GF-D8 (cell line): ENCODE data around the gene RAB4B.
"Not testable (repeated sequence)": the region's sequence is repeated elsewhere in the genome, so short reads cannot be mapped to it uniquely, and the experiment has no call there.

Experiments
- DNase-seq: peaks from one replicate; lab custom pipeline; 2025; lab: John Stamatoyannopoulos, UW

Gene RAB4B

GRCh38 chr19:40822704-40823553 is 44.9 kb downstream of the RAB4B start:
- peak; percentile 91 for DNase-seq

- not testable (repeated sequence) for DNase-seq
Observed at GRCh38 chr19:40824916-40825315, 46.9 kb downstream of the RAB4B start.

- DNase-seq = not testable (repeated sequence)
Observed at GRCh38 chr19:40825460-40826095, 47.5 kb downstream of the RAB4B start.

- not testable (repeated sequence) for DNase-seq
Observed at GRCh38 chr19:40826312-40826698, 48.3 kb downstream of the RAB4B start.

GRCh38 chr19:40826699-40827385 is 48.8 kb downstream of the RAB4B start:
- DNase-seq = not testable (repeated sequence)

GRCh38 chr19:40827386-40828247 is 49.6 kb downstream of the RAB4B start:
- DNase-seq = no peak

- DNase-seq = no peak
Observed at GRCh38 chr19:40829205-40829604, 51.2 kb downstream of the RAB4B start.

GRCh38 chr19:40830741-40831140 is 52.7 kb downstream of the RAB4B start:
- not testable (repeated sequence) for DNase-seq

GRCh38 chr19:40831502-40832430 is 53.7 kb downstream of the RAB4B start:
- peak; percentile 98 for DNase-seq

GRCh38 chr19:40832431-40832790 is 54.4 kb downstream of the RAB4B start:
- DNase-seq = not testable (repeated sequence)

- DNase-seq = peak; percentile 66
Observed at GRCh38 chr19:40833728-40834533, 55.9 kb downstream of the RAB4B start.

GRCh38 chr19:40836754-40837429 is 58.8 kb downstream of the RAB4B start:
- DNase-seq = no peak

GRCh38 chr19:40838477-40838876 is 60.4 kb downstream of the RAB4B start:
- not testable (repeated sequence) for DNase-seq

- DNase-seq = not testable (repeated sequence)
Observed at GRCh38 chr19:40842012-40842411, 64.0 kb downstream of the RAB4B start.

GRCh38 chr19:40842997-40843652 is 65.1 kb downstream of the RAB4B start:
- DNase-seq = not testable (repeated sequence)

- DNase-seq = peak; percentile 70
Observed at GRCh38 chr19:40843653-40844052, 65.6 kb downstream of the RAB4B start.
